ENCODE measurements around the gene FRMD8.

FRMD8 gene

GRCh38 chr11:65376138-65376713, 10.2 kb upstream of the FRMD8 start:
- no peak for DNase-seq (ENCODE audit: low spot score)

GRCh38 chr11:65377036-65377435, 9.4 kb upstream of the FRMD8 start:
- no peak for DNase-seq (ENCODE audit: low spot score)

DNA sequence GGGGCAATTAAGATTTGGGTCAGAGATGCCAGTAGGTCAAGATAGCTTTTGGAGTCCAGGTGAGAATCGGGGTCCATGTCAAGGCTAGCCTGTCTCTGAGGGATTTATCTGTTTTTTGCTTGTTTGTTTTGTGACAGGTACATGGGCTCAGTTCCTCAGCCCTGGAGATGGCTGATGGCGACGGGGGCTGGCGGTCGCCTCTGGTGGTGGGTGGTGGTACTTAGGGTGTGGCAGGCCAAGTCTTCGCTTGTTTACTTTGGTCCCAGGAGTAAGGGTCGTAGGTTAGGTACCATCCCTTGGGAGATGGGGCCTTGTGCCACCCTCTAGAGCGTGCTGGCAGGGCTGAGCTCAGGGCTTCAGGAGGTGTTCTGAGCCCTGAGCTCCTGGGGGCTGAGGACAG, 8.7 kb upstream of the FRMD8 start:
- DNase-seq (ENCODE audit: low spot score), result no peak

GRCh38 chr11:65378208-65378927, 8.1 kb upstream of the FRMD8 start:
- no peak for DNase-seq (ENCODE audit: low spot score)

DNA sequence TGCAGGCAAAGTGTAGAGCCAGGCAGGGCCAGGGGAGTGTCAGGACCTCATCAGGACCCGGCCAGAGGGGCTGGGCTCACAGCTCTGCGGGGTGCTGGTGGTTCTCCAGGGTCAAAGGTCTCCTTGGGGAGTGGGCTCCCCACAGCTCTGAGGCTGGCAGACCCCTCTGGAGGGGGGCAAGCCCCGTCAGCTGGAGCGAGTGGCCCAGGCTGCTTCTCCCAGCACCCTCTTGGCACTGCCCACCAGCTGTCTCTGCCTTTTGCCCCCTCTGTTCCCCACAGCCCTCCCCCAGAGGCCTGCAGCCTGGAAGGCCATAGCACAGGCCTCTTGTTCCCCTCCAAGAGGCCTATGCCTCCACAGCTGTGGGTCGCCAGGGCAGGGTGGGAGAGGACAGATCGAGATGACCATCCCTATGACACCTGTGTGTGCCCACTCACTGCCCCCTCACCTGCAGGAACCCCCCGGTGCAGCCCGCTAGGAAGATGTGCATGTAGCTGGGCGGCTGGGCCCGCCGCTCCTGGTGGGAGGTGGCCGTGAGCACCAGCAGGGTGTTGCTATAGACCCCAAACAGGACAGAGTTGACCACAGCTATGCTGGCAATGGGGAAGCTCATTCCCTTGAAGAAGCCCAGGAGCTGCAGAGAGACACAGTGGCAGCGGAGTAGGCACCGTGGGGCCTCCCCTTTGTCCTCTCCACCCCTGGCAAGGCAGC, 7.4 kb upstream of the FRMD8 start:
- no peak for DNase-seq (ENCODE audit: low spot score)

DNA sequence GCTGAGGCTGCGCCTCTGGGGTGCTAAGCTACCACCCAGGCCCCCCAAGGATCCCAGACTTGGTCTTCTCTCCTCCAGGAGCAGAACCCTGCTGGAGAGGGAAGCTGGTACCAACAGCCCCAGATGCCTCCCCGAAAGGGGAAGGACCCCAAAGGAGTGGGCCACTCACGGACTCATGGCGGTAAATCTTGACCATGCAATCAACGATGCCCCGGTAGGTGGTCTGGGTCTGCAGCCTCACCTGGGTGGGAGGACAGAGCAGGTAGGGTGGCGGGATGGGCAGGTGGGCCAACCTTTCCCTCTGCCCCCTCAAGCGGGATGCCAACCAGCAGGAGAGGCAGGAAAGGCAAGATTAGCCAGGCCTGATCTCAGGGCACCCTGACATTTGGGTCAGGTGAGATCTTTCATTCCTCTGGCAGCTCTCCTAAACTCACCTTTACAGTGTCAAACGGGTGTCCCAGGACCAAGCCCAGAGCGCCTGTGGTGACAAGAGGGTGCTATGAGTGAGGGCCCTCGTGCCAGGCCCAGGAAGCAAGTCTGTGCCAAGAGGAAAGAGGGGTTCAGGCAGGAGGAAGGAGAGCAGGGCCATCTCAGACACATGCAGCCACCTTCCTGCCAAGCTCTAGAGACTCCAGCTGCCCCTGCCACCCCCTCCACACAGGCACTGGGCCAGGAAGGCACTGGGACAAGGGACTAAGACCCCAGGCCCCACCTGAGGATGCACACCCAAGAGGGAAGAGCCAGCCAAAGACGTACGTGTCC, 6.6 kb upstream of the FRMD8 start:
- no peak for DNase-seq (ENCODE audit: low spot score)

- no peak for DNase-seq (ENCODE audit: low spot score)
These were observed 5.8 kb upstream of the FRMD8 start for GRCh38 chr11:65380460-65381119.

DNA sequence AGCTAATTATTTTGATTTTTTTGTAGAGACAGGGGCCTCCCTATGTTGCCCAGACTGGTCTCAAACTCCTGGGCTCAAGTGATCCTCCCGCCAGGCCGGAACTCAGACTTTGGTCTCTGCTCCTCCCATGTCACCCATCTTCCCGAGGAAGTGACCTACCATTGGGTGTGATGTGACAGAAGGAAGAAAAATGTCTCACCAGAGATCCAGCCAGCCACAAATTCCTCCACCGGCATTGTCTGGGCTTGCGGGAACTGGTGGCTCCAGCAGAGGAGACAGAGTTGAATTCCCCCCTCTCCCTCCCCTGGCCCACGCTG, 4.8 kb upstream of the FRMD8 start:
- DNase-seq (ENCODE audit: low spot score), result no peak

GRCh38 chr11:65382033-65382803, 4.2 kb upstream of the FRMD8 start, which contains the start of gene SLC25A45:
Gene SLC25A45, minus strand, starts transcription at chr11:65382646. Its CDS starts 695 bp downstream, at chr11:65381951.
- peak; percentile 96 for DNase-seq (ENCODE audit: low spot score)

DNA sequence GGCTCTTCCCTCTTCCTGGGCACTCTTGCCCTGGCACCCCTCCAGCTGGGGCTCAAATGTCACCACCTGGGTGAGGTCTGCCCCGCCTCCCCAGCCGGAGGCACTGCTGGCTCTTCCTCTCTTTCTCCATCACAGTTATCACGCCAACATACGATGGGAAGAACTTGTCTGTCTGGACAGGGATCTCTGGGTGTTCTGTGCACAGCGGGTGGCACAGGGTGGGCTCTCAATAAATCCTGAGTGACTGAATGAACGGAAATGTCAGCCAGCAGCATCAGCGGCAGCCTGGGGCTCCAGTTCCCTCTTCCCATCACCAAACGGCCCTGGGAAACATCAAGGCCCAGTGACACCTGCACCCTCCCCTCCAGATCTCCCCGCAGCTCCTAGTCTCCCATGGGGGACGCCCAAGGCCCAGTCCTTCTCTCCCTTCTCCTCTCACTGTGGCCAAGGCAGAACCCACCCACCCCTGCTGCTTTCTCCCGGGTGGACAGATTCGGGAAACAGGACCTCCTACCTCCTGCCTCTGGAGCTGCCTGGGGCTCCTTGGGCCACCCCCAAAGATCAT, 3.6 kb upstream of the FRMD8 start:
- no peak for DNase-seq (ENCODE audit: low spot score)

GRCh38 chr11:65383778-65384177, 2.7 kb upstream of the FRMD8 start:
- no peak for DNase-seq (ENCODE audit: low spot score)

- DNase-seq (ENCODE audit: low spot score), result peak; percentile 37
These were observed 2.0 kb upstream of the FRMD8 start for GRCh38 chr11:65384301-65384889.

- no peak for DNase-seq (ENCODE audit: low spot score)
These were observed 2.3 kb downstream of the FRMD8 start for GRCh38 chr11:65388731-65389130.

- no peak for DNase-seq (ENCODE audit: low spot score)
These were observed 3.0 kb downstream of the FRMD8 start for GRCh38 chr11:65389294-65389980.

DNA sequence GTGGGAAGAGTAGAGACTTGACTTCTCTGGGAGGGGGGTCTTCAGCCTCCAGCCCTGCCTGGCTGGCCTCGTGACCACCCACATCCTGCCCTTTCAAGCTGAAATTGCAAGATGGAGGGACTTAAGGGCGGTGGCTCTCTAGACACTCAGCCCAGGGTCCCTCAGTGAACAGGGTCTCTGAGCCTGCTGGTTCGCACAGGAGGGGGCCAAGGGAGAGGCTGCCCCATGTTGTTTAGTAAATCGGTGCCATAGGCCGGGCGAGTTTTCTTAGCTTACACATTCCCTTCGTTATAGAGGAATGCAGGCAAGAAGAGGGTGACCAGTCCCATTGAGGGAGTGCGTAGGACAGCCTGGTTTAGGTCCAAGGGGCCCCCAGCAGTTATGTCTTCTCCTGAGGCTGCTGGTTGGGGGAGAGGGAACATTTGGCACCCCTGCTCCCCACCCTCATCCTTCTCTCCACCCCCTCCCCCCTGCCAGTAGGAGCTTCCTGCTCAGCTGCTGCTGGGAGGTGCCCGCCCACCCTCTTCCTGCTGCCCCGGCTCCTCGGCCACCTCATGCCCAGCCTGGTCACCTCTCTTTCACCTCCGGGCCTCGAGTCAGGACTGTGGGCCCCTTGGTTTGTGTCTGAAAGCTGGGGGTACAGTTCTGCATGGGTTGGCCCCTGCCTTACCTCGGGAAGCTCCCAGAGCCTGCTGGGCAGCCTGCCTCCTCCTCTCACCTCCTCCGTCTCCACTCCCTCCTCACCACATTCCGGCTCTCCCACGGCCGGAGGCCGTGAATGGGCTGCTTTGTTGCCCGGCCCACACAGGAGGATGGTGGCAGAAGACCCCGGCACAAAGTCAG, 3.9 kb downstream of the FRMD8 start:
- no peak for DNase-seq (ENCODE audit: low spot score)

DNA sequence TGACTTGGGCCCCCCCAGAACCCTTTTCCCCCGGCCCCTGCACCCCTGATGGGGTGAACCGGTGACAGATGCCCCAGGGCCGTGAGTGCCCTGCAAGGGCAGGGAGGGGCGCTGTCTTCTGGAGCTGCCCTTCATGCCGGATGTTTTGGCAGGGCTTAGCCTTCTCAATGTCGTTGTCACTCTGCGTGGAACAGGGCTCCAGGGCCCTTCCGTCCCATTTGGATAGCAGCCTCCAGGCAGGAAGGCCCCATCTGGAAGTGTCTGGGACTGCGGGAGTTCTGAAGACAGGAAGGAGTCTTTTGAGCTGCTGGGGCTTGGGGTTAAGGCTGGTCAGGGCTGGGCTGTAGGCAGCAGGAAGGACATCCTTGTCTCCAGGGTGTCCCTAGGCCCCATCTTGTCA, 4.6 kb downstream of the FRMD8 start:
- no peak for DNase-seq (ENCODE audit: low spot score)

DNA sequence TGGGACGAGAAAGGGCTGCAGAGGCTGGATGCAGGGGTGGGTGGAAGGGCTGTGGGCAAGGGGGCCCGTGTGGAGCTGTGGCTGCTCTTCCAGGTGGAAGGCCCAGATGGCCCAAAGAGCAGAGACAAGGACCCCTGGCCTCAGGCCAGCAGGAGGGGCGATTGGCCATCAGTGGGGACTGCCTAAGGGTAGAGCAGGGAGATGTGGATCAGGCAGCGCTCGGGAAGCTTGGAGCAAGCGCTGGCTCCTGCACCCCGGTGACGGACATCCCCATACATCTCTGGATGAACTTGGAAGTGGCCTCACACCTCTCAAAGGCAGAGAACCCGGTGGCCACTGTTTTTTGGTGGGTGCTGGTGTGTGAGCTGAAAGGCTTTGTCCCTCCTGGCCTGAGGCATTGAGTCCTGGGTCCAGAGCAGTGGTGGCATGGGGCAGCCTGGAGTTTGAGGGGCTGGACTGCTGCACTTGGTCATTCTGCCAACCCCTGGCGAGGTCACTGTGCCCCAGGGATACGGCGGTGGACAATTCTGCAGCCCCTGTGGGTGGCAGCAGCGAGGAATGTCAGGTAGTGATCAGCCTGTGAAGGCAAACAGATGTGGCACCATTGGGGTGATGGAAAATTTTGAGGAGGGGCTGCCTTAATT, 5.9 kb downstream of the FRMD8 start:
- no peak for DNase-seq (ENCODE audit: low spot score)

DNA sequence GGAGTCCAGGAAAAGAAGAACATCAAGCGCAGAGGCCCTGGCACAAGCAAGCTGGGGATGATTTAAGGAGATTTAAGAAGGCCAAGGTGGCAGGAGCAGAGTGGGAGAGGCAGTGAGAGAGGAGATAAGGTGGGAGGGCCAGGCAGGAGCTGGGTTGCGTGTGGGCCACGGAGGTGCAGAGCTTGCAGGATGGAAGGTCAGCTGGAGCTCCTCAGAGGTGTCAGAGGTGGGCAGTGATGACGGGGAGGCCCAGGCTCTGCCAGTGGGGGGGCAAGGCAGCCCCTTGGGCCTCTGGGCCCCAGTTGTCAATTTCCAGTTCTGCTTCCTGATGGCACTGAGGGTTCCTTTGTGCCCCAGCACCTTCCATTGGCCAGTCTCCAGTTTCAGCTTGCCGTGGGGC, 6.5 kb downstream of the FRMD8 start:
- no peak for DNase-seq (ENCODE audit: low spot score)
